NCI-H1092 treated with DMSO at 0.1 percent for 48 hours (cell line): ENCODE data around the gene AATF.

ENCODE experiments used
- DNase-seq: peaks from one replicate; lab custom pipeline; 2025; lab: John Stamatoyannopoulos, UW

AATF gene

DNA sequence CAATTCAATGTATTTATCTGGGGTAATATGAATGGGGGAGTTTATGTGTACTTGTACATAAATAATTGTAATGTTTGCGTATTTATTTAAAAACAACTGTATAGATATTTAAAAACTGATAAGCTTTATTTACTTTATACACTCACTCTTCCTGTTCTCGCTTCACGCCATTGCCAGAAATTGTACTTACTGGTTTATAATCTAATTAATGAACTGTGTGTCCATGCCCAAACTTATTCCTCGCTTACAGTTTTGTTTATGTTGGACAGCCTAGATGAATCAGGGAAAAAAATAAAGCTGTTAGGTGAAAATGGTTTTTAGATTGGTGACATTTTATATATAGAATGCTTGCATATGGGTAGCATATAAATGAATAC is 30.8 kb downstream of the AATF start:
- DNase-seq: no peak

DNA sequence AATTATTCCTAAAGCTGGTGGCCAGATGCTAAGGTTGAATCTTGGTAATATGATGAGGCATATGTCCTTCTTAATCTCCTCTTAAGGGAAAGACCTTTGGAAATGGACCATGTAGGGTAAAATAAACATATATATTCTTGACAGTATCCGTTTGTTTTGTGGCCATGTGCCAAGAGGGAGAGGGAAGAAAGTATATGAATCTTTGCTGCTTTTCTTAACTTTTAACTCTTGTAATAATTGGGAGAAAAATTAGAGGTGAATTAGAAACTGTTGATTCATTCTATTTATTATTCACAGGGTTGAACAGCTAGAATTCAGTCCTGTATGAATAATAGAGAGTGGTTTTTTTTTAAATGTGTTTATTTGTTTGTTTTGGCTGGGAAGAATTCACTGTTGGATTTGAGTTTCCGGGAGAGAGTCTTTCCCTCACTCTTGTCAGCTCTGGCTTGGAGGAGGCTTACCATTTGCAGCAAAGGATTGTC is 31.6 kb downstream of the AATF start:
- DNase-seq: no peak

DNA sequence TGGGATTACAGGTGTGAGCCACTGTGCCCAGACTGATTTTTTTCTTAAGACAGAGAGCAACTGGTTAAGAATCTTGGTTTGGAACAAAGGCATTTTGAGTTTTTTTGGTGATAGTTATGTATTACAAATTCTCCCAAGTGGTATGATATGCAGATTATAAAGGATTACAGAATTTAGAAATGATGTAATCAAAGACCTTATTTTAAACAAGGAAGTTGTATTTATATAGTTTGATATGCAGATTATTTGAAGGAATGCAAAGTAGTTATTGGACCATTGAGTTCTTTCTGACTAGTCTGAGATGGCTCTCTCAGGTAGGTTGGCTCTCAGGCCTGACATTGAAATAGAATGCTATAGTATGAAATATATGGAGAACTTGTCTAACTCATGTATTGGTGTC is 34.9 kb downstream of the AATF start:
- no peak for DNase-seq

DNA sequence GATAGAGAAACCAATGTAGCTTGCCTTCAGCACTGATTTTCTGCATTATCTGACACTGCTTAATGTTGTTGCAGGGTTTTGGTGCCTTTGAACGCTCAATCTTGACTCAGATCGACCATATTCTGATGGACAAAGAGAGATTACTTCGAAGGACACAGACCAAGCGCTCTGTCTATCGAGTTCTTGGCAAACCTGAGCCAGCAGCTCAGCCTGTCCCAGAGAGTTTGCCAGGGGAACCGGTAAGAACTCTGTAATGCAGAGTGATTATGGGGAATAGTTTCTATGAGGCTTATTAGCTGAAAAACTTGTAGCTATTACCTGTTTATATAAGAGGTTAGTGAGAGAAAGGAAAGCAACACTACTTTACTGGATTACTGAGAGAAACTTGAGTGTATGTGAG is 40.4 kb downstream of the AATF start:
- no peak for DNase-seq

DNA sequence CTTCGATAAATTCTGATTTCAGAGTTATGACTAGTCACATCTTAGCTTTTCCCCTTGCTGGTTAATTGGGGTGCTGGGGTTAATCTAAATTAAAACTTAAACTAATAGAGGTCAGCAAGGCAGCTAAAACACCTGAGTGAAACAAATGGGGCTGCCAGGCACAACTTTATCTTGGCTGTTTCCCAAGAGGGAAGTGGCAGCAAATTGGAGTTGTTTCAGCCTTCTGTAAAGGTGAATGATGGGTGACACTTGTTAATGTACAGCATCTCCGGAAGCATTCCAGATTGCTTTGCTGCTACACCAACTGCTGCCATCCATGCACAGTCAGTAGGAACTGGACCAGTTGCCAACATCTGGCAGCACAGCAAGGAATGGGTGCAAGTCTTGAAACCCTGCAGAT is 43.9 kb downstream of the AATF start:
- DNase-seq: peak; percentile 51

DNA sequence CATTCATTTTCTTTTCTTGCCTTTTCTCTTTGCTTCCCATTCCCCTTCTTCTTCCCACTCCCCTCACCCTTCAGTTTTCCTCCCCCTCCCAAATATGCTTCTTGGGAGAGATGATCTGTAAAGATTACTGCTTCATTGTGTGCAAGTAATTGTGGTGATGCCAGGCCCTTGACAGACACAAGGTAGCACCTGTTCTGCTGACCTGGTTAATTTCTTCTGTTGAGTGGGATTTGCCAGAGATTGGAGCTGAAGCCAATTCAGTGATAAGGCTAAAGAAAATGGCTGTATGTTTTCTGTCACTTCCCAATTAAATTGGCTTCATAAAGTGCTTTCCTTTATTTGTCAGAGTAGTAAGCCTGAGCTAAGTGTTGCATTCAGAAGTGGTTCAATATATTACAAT is 44.5 kb downstream of the AATF start:
- peak; percentile 20 for DNase-seq

DNA sequence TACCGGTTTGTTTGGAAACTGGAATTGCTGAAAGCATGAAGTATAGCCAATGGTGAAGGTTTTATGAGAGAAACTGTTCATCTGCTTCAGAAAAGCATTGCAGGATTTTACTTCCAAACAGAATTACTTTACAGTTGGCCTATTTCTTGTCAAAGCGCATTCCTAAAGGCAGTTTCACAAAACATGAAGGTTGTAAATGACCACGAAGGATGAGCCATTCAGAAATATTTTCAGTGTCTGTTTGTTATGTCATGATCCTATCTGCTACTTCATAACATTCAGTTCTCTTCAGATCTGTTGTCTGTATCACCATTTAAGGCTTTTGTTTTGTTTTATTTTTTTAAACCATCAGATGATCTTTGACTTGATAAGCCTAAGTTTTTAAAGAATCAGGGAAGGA is 45.7 kb downstream of the AATF start:
- DNase-seq: no peak

DNA sequence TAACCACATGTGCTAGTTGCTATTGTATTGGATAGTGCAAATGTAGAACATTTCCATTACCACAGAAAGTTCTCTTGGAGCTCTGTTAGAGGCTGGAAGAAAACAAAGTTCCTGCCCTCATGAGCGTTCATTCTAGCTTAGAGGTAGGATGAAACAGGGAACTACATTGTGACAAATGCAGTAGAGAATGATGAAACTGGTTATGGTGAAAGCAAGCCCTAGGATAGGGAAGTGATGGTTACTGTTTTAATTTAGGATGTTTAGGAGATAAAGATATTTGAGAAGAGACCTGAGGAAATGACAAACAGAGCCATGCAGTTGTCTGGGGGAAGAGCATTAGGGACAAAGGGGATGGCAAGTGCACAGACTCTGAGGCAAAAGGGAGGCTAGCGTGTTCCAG is 50.7 kb downstream of the AATF start:
- DNase-seq: no peak

DNA sequence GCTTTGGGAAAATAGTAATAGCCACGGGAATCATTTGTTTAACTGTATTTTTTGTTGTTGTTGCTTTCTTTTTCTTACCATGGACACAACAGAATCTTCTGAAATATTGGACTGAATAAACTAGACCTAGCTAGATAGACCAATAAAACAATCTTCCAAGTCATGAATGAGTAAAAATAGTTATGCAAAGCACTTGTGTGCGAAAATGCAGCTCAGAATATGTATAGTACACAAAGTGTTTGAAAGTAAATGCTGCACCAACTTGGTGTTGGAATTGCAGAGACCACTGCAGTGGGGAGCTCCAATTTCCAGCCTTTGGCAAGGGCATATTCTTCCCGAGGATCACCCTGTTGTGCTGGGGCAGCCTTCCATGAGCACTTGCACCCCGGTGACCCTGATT is 68.0 kb downstream of the AATF start:
- DNase-seq: no peak

DNA sequence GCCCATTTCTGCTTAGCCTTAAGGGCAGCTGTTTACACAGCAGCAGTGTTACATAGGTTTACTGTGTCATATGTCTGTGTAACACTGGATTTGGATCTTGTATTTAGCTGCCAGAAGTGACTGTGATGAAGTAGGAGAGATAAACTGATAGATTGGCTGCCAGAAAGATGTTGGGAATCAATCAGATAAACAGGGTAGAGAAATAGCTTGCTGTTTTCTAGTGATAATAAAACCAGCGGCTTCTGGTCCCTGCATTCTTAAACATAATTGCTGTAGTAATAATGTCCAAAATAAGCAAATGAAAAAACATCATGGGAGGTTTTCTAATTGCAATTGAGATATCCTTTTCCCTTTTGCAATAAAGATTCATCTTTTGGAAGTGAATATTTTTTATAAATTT is 68.7 kb downstream of the AATF start:
- no peak for DNase-seq

DNA sequence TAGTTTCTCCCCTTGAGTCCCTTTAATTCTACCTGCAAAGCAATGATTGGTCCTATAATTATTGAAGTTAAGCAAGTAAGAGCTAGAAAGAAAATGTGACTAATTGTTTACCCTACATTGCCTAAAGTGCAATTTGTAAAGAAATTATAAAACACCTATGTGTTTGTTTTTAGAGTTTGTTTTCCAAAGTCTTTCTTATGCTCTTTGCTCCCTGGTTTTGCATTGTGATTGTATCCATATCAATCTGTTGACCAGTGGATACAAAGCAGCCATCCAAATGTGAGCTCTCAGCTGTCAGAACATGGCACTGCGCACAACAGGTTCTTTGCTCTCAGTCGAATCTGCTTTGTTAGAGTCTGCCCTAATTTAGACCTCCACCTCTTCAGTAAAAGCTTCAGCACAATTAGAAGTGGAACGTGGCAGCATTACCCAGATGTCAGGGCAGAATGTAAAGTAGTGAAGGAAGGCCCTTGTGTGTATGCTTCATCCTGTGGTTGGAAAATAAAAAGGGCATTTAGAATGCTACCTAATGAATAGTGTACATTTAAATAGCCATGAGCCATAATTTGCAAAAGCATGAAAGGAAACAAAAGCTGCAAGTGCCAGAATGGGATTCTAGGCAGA is 70.5 kb downstream of the AATF start:
- DNase-seq: no peak

DNA sequence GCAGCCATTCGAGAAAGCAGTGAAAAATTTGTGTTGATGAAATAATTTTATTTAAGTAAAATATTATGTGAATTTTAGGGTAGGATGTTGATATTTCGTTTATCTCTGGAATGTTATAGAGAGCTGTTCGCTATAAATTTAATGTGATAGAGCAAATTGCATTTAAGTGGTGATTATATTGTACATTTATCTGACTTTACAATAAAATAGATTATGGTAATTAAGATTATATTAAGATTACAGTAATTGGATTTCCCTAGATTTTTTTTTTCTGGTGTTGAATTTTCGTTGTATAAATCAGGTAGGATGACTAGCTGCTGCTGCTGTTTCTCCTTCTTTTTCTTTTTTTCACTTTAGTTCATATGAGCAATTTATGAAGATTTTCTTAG is 71.0 kb downstream of the AATF start:
- no peak for DNase-seq

DNA sequence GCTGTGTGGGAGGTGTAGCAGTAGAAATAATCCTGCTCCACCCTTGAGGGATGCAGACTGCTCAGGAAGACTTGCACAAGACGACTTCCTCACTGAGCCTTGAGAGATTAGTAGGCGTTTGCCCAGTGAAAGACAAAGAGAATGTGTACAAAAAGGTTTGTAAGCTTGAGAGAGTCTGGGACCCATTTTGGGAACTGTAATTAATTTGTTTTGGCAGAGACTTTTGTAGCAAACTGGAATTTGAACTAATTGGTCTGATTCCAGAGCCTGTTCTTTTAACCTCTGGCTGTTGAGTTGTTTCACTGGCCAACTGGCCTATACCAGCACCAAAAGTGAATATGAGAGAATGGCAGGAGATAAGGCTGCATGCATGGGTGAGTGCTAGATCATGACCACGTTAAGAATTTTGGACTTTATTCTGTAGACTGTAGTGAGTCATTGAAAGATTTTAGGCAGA is 75.5 kb downstream of the AATF start:
- no peak for DNase-seq

DNA sequence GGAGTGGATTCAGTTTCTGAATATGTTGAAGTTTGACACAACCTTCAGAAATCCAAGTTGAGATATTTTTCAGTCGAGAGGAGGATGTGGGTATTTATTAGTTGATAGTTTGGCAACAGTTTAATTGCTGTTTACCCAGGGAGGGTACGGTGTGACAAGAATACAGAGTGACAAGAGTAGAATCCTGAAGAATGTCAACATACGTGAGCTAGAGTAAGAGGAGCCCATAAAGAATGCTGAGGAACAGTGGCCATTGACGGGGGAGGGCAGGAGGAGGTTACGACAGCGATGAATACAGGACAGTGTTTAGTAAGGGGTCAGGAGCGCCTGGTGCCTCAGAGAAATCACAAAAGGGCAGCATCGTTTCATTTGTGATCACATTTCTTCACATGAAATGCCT is 76.5 kb downstream of the AATF start:
- no peak for DNase-seq

DNA sequence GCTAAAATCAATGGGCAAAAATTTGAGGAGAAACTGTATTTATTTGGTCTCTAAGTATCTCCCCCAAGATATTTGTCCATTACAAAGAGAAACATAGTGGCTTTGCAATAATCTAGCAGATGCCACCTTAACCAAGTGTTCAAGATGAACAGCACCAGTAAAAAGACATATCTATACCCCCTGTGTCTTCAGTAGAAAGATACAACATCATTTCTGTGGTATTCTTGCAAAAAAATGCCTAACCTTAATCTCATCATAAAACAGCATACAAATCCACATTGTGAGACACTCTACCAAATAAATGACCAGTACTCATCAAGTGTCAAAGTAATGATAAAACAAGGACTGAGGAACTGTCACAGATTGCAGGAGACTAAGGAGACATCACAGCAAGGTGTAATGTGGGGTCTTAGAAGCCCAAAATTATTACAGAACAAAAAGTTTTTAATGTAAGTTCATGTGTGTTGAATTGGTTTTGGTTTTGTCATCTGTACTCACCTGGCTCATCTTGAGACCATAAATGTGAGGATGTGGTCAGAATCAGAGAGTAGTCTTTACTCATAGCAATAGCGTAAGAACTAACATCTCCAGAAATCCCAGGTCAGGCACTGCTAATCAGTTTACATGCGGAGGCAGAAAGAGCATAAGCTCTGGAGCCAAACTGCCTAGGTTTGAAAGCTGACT is 77.2 kb downstream of the AATF start:
- DNase-seq: no peak

DNA sequence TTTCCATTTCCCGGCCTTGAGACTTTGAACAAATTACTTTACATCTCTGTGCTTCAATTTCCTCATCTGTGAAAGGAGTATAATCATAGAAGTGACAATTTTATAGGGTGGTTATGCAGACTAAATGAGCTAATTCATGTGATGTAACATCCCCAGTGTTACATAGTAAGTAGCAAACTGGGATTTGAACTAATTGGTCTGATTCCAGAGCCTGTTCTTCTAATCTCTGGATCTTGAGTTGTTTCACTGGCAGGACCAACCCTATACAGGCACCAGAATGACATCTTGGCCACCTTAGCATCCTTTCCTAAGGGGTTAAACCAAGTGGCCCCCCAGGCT is 77.7 kb downstream of the AATF start:
- DNase-seq: no peak

DNA sequence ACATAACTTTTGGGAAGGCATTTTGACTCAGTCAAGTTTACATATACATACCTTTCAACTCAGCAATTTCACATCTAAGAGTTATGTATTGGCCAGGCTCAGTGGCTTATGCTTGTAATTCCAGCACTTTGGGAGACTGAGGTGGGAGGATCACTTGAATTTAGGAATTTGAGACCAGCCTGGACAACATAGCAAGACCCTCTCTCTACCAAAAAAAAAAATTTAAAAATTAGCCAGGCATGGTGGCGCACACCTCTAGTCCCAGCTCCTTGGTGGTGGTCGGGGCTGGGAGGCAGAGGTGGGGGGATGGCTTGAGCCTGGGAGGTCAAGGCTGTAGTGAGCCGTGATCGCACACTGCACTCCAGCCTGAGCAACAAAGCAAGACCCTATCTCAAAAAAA is 79.3 kb downstream of the AATF start:
- no peak for DNase-seq

DNA sequence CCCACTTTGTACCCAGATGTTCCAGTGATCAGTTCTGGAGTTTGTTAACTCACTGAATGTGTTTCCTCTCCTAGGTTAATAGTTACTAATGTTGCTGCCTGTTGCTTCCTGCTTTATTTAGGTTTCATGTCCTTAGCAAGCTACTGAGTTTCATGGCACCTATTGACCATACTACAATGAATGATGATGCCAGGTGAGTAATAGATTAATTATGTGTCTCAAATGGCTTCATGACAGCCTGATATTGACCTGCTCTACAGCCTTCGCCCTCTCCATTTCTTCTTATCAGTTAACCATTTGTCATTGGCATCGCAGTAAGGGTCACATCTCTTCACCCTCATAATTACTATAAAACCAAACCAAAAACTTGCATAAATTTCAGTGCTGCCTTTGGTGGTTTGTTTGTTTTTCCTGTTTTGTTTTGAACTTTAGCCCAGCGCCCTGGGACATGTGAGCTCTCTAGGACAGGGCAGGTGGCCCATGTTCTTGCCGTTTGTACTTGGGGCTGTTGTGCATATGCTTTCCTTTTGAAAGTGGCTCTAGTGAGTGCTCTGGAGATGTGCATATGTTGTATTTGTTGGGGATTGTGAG is 82.8 kb downstream of the AATF start:
- DNase-seq: no peak

DNA sequence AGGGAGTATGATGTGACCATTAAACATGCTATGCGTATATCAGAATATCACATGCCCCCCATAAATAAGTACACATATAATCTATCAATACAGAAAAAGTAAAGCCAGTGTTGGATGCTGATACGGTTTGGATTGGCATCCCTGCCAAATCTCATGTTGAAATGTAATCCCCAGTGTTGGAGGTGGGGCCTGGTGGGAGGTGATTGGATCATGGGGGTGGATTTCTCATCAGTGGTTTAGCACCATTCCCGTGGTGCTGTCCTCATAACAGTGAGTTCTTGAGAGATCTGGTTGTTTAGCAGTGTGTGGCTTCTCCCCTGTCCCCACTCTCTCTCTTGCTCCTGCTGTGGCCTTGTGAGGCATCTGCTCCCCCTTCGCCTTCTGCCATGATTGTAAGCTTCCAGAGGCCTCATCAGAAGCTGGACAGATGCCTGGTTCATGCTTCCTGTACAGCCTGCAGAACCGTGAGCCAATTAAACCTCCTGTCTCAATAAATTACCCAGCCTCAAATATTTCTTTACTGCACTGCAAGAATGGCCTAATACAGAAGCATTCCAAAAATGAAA is 88.9 kb downstream of the AATF start:
- DNase-seq: no peak

DNA sequence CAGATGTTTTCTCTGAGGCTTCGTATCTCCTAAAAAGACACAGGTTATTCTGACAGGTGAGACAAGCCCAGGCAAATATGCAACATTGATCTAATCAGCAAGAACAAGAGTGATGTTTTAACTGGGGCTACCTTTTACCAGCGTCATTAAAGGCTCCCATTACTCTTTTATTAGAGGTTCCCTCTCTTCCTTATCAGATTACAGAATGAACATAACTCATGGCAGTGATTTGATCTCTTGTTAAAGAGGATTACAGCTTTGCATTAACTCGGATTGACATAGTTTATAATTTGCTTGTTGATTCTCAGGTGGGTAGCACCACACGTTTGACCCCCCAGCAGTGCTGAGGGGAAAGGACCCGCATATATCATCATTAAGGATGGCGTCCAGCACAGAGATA is 90.5 kb downstream of the AATF start:
- DNase-seq: no peak

DNA sequence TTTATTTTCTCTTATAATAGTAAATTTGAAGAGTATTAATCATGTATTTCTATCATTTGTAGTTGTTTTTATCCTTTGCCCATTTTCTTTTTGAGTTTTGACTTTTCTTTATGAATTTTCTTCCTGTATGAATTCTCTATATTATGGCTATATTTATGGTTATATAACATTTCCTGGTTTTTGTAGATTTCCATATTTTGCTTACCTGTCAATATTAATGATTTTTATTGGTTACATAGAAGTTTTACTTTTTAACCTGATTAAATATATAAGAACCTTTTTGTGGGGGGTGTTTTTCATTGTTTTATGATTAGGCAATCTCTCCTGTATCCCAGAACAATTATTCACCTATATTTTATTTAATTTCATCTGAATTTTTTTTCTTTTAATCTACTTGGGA is 93.2 kb downstream of the AATF start:
- no peak for DNase-seq

DNA sequence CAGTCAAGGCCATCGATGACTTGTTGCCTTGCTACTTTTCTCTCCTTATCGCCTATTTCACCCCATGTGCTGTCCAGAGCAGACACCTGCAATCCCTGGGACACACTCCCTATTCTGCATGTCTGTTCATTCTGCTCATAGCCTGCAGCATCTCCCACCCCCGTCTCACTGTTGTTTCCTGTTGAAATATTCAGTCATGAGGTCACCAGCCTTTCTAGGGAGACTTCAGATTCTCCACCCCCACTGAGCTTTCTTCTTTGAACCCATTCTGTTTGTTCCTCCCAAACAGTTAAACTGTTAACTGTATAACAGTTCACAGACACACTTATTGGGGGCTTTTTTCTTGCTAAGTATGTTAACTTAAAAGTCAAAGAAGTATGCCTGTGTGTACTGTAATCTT is 94.4 kb downstream of the AATF start:
- no peak for DNase-seq

DNA sequence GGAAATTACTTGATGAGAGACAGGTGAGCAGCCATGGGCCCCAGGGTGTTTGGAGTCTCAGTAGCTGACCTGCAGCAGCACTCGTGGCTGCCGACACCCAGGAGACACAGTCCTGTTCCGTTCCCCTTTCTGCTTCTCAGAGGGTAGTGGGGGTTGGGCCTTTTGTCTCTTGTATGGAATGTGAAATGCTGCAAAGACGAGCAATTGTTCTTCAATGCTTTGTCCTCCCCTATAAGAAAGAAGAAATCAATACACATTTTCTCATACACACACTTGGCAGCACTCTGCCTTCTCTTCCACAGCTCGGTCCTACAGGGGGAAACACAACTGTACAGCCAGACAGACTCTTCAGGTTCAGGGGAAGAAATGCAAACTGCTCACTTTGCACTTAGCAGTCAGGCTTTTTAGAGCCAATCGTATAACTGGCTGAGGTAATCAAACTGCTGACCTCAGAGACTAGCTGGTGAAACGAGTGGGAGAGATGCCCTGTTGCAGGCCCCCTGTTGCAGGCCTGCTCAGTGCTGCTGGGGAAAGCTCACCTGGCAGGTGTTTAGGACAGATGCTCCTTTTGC is 96.7 kb downstream of the AATF start:
- no peak for DNase-seq
